ENCODE data around the gene NTSR2. TPM values are rescaled to one million over a fixed set of nuclear protein-coding genes. Genes with fewer than 3 reads are reported as not detected.

NTSR2 gene
- total RNA-seq, 2 experiments from 2014 or later = not detected

- DNase-seq (ENCODE audit: low spot score) = no peak
- TF ChIP-seq, protein P1, sequence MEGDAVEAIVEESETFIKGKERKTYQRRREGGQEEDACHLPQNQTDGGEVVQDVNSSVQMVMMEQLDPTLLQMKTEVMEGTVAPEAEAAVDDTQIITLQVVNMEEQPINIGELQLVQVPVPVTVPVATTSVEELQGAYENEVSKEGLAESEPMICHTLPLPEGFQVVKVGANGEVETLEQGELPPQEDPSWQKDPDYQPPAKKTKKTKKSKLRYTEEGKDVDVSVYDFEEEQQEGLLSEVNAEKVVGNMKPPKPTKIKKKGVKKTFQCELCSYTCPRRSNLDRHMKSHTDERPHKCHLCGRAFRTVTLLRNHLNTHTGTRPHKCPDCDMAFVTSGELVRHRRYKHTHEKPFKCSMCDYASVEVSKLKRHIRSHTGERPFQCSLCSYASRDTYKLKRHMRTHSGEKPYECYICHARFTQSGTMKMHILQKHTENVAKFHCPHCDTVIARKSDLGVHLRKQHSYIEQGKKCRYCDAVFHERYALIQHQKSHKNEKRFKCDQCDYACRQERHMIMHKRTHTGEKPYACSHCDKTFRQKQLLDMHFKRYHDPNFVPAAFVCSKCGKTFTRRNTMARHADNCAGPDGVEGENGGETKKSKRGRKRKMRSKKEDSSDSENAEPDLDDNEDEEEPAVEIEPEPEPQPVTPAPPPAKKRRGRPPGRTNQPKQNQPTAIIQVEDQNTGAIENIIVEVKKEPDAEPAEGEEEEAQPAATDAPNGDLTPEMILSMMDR (conservative IDR thresholded peaks at IDR 0.05; ENCODE audit: low read length) = no peak
- Histone ChIP-seq H3K36me3 (ENCODE audit: insufficient read depth, low read length) (no peaks in the 10 kb centered on the region), H4K20me1 (ENCODE audit: insufficient read depth, low read length) (no peaks in the 10 kb centered on the region), H3K4me2 (ENCODE audit: low read length) (no peak overlapping the region), H3K27ac (ENCODE audit: low read depth, low read length, poor library complexity, severe bottlenecking) (no peak overlapping the region), H3K9me3 (ENCODE audit: low read length) (no peaks in the 10 kb centered on the region), H3K9me2 (ENCODE audit: insufficient read depth, low read length) (no peaks in the 10 kb centered on the region), H3K4me3 (ENCODE audit: low read depth, low read length, poor library complexity, severe bottlenecking) (no peak overlapping the region), H3K4me1 (ENCODE audit: insufficient read depth, low read length, poor library complexity, severe bottlenecking) (no peaks in the 10 kb centered on the region), H2AFZ (ENCODE audit: low read length) (no peak overlapping the region), H3K79me2 (ENCODE audit: insufficient read depth, low read depth, low read length) (no peaks in the 10 kb centered on the region)
- intact Hi-C loops (cut with micrococcal nuclease; ENCODE audit: unreplicated experiment) = no loop called here
- ChIA-PET CTCF (ENCODE audit: unreplicated experiment) (no interaction called here), POLR2A (interaction anchor here (0.6 kb wide), 1 partner anchor 147 kb away, joined by 4 read pairs; no protein-coding TSS in a partner anchor)
- no TSS peak for BruUV-seq (replicated peaks)
Measured at GRCh38 chr2:11640132-11640531, 29.9 kb downstream of the NTSR2 start.

DNA sequence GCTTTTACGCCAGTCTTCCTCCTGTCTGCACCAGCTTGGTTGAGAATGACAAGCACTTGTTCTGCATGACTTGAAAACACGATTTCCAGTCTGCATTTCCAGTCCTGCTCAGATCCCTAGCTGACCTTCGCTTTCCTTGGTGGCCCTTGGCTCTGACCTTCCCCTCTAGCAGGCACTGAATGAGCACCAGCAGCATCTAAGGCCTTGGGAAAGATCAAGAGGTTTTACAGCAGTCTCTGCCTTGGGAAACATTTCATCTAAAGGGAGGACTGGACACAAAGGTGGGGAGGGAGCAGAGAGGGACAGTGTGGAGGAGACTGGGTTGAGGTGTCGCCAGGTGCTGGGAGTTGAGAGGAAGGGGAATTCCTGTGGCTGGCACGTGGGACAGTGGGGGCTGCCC lies 30.5 kb downstream of the NTSR2 start:
- H4K20me1 ChIP-seq (ENCODE audit: insufficient read depth, low read length) = no peaks in the 10 kb centered on the region
- no peak for DNase-seq (ENCODE audit: low spot score)
- ChIA-PET CTCF (ENCODE audit: unreplicated experiment) (no interaction called here), POLR2A (no interaction called here)
- intact Hi-C loops (cut with micrococcal nuclease; ENCODE audit: unreplicated experiment) = no loop called here
- H2AFZ ChIP-seq (ENCODE audit: low read length) = no peak overlapping the region
- TF ChIP-seq EZH2phosphoT487 (IDR thresholded peaks at IDR 0.05; ENCODE audit: borderline replicate concordance, low read depth, low read length) = no peak
- TF ChIP-seq, protein P1 (conservative IDR thresholded peaks at IDR 0.05; ENCODE audit: low read length) = no peak
- no peaks in the 10 kb centered on the region for H3K36me3 ChIP-seq (ENCODE audit: insufficient read depth, low read length)
- H3K9me3 ChIP-seq (ENCODE audit: low read length) = no peaks in the 10 kb centered on the region
- no peak overlapping the region for H3K4me2 ChIP-seq (ENCODE audit: low read length)
- H3K79me2 ChIP-seq (ENCODE audit: insufficient read depth, low read depth, low read length) = no peaks in the 10 kb centered on the region
- no peak overlapping the region for H3K27ac ChIP-seq (ENCODE audit: low read depth, low read length, poor library complexity, severe bottlenecking)
- H3K4me3 ChIP-seq (ENCODE audit: low read depth, low read length, poor library complexity, severe bottlenecking) = no peak overlapping the region
- H3K4me1 ChIP-seq (ENCODE audit: insufficient read depth, low read length, poor library complexity, severe bottlenecking) = no peaks in the 10 kb centered on the region
- BruUV-seq (replicated peaks) = no TSS peak
- no peaks in the 10 kb centered on the region for H3K9me2 ChIP-seq (ENCODE audit: insufficient read depth, low read length)

DNA sequence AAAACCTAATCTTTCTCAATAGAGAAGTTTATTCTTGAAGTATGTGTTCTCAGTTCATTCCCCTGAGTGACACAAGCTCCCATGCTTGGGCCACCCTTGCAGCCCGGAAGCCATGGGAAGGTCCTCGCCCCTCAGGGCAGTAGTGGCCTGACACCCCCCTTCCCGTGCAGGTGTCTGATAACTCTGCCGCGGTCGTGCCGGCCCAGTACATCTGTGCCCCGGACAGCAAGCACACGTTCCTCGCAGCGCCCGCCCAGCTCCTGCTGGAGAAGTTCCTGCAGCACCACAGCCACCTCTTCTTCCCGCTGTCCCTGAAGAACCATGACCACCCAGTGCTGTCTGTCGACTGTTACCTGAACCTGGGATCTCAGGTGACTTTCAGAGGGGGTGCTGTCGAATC lies 32.4 kb downstream of the NTSR2 start:
- no peak for TF ChIP-seq EZH2phosphoT487 (IDR thresholded peaks at IDR 0.05; ENCODE audit: borderline replicate concordance, low read depth, low read length)
- TF ChIP-seq, protein P1 (conservative IDR thresholded peaks at IDR 0.05; ENCODE audit: low read length) = no peak

More for the DNA sequence above, 32.4 kb downstream of the NTSR2 start:
- Histone ChIP-seq H4K20me1 (ENCODE audit: insufficient read depth, low read length) (no peaks in the 10 kb centered on the region), H3K9me2 (ENCODE audit: insufficient read depth, low read length) (no peaks in the 10 kb centered on the region), H3K9me3 (ENCODE audit: low read length) (no peaks in the 10 kb centered on the region), H2AFZ (ENCODE audit: low read length) (no peak overlapping the region), H3K4me3 (ENCODE audit: low read depth, low read length, poor library complexity, severe bottlenecking) (no peak overlapping the region), H3K36me3 (ENCODE audit: insufficient read depth, low read length) (no peaks in the 10 kb centered on the region), H3K27ac (ENCODE audit: low read depth, low read length, poor library complexity, severe bottlenecking) (no peak overlapping the region), H3K4me1 (ENCODE audit: insufficient read depth, low read length, poor library complexity, severe bottlenecking) (no peaks in the 10 kb centered on the region), H3K4me2 (ENCODE audit: low read length) (no peak overlapping the region), H3K79me2 (ENCODE audit: insufficient read depth, low read depth, low read length) (no peaks in the 10 kb centered on the region)
- CTCF ChIA-PET (ENCODE audit: unreplicated experiment) = no interaction called here
- intact Hi-C loops (cut with micrococcal nuclease; ENCODE audit: unreplicated experiment) = no loop called here
- no TSS peak for BruUV-seq (replicated peaks)
- POLR2A ChIA-PET = no interaction called here
- no peak for DNase-seq (ENCODE audit: low spot score)

All from OCI-LY7 (cell line).